ENCODE data around the gene MON1A. TPM values are rescaled to one million over a fixed set of nuclear protein-coding genes. Genes with fewer than 3 reads are reported as not detected.
A peak's percentile ranks its signal among the peaks of the same experiment; 100 is the strongest.
"Not testable (repeated sequence)": the region's sequence is repeated elsewhere in the genome, so short reads cannot be mapped to it uniquely, and the experiment has no call there.

Gene MON1A
- total and polyA plus RNA-seq, 4 donors, result 7.0 to 12.3 (median 9.4) TPM

DNA sequence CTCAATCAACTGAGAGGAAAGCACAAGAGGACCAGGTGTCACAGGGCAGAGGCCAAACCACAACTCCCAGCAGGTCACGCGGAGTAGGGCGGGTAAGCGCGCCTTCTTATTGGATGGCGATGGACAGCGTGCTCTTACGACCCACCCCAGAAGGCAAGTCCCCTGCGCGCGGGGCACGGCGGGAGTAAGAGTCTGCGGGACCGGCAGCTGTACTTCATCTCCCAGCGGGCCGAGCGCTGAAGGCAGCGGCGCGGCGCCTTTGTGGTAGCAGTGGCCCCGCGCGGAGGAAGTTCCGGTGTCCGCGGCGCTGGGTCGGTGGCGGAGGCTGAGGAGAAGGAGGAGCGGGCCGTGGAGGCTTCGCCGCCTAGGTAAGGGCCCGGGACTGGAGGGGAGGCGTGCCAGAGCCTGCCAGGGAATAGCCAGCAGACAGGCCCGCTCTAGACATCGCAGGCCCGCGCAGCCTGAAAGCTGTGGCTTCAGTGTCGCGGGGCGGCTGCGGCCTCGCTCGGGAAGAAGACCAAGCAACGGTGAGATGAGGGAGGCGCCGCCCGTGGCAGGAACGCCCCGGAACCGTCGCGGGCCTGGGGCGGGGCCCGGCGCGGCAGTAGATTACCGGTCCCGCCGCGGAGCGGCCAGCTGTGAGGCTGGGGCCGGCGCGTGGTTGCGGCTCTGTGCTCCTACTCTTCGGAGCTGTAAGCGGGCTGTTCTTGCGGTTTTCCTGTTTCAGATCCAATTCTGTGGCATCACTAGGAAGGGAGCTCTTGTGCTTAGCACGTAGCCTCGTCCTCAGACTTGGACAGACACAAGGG, 10.5 kb upstream of the MON1A start, which contains the start of gene RBM6:
Gene RBM6, plus strand, starts transcription at position 293 of the 809 bp plus-strand sequence. CDS start 22,492 bp downstream, outside the sequence.
- Histone ChIP-seq H3K9me3 (ENCODE audit: control insufficient read depth in 4 of 4, insufficient read depth in 3 of 4, low read length in 3 of 4) (no peaks in the 10 kb centered on the region), H3K36me3 (ENCODE audit: control insufficient read depth in 4 of 4, insufficient read depth in 4 of 4, low read length in 4 of 4) (peaks cover 0 to 3% (median under 1%) of the 10 kb centered on the region in 4 donors), H3K27ac (ENCODE audit: low read depth in 1 of 2, low read length in 1 of 2) (peak within 1 kb of the TSS; percentile 93 to 95), H3K27me3 (ENCODE audit: control insufficient read depth in 3 of 3, insufficient read depth in 3 of 3, low read length in 2 of 3) (no peaks in the 10 kb centered on the region), H3K4me3 (peak within 1 kb of the TSS; percentile 68), H3K4me1 (ENCODE audit: control insufficient read depth in 5 of 5, insufficient read depth in 5 of 5, low read length in 5 of 5) (peaks cover 0 to 8% (median 3%) of the 10 kb centered on the region in 5 donors), H3K9ac (ENCODE audit: insufficient read depth in 1 of 2, low read length in 2 of 2) (peak within 1 kb of the TSS; percentile 82 to 83)
- no peak for TF ChIP-seq CTCF (IDR thresholded peaks at IDR 0.05; ENCODE audit: control extremely low read depth, extremely low read depth)
- peak; percentile 98 for ATAC-seq (ENCODE audit: insufficient read depth, low FRiP score)
- peak; percentile 97 to 99 (median 98) for DNase-seq
- 1% methylated on average over 55 to 74 of the region's 74 CpGs for WGBS, 2 donors

DNA sequence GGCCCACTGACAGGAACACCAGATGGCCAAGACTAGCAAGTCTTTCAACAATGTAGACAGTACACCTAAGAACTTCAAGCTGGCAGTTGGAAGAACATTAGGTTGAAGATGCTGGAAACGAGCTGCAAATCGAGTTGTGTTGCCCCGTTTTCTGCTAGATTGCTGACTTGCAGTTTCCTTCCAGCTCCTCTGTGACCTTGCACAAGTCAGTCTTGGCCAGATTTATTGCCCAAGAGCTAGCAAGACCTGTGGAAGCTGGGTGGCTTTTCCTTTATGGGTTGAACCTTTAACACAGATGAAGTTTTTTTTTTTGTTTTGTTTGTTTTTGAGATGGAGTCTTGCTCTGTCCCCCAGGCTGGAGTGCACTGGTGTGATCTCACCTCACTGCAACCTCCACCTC, 7.5 kb upstream of the MON1A start:
- Histone ChIP-seq H3K9ac (ENCODE audit: insufficient read depth in 1 of 2, low read length in 2 of 2) (no peak overlapping the region), H3K27ac (ENCODE audit: low read depth in 1 of 2, low read length in 1 of 2) (no peak overlapping the region), H3K4me1 (ENCODE audit: control insufficient read depth in 5 of 5, insufficient read depth in 5 of 5, low read length in 5 of 5) (peaks cover 0 to 8% (median 2%) of the 10 kb centered on the region in 5 donors), H3K9me3 (ENCODE audit: control insufficient read depth in 4 of 4, insufficient read depth in 3 of 4, low read length in 3 of 4) (no peaks in the 10 kb centered on the region), H3K36me3 (ENCODE audit: control insufficient read depth in 4 of 4, insufficient read depth in 4 of 4, low read length in 4 of 4) (no peaks in the 10 kb centered on the region), H3K4me3 (no peak overlapping the region), H3K27me3 (ENCODE audit: control insufficient read depth in 3 of 3, insufficient read depth in 3 of 3, low read length in 2 of 3) (no peaks in the 10 kb centered on the region)
- TF ChIP-seq CTCF (IDR thresholded peaks at IDR 0.05; ENCODE audit: control extremely low read depth, extremely low read depth), result no peak
- WGBS, 2 donors, result 28 to 42% methylated on average over 3 of the region's 3 CpGs
- DNase-seq (no peak), ATAC-seq (ENCODE audit: insufficient read depth, low FRiP score) (no peak)

DNA sequence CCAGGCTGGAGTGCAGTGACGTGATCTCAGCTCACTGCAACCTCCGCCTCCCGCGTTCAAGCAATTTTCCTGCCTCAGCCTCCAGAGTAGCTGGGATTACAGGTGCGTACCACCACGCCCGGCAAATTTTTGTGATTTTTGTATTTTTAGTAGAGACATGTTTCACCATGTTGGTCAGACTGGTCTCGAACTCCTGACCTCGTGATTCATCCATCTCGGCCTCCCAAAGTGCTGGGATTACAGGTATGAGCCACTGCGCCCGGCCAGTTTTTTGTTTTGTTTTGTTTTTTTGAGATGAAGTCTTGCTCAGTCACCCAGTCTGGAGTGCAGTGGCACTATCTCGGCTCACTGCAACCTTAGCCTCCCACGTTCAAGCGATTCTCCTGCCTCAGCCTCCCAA, 2.7 kb upstream of the MON1A start:
- H3K27me3 ChIP-seq (ENCODE audit: control insufficient read depth in 3 of 3, insufficient read depth in 3 of 3, low read length in 2 of 3); H3K27ac ChIP-seq (ENCODE audit: low read depth in 1 of 2, low read length in 1 of 2); H3K4me1 ChIP-seq (ENCODE audit: control insufficient read depth in 5 of 5, insufficient read depth in 5 of 5, low read length in 5 of 5); H3K9me3 ChIP-seq (ENCODE audit: control insufficient read depth in 4 of 4, insufficient read depth in 3 of 4, low read length in 3 of 4); ATAC-seq (ENCODE audit: insufficient read depth, low FRiP score); H3K36me3 ChIP-seq (ENCODE audit: control insufficient read depth in 4 of 4, insufficient read depth in 4 of 4, low read length in 4 of 4); H3K4me3 ChIP-seq; H3K9ac ChIP-seq (ENCODE audit: insufficient read depth in 1 of 2, low read length in 2 of 2); DNase-seq: not testable (repeated sequence)
- WGBS, 2 donors, result 94 to 95% methylated on average over 15 of the region's 15 CpGs

- no peak for TF ChIP-seq CTCF (IDR thresholded peaks at IDR 0.05; ENCODE audit: control extremely low read depth, extremely low read depth)
- ATAC-seq (ENCODE audit: insufficient read depth, low FRiP score), result no peak
- Histone ChIP-seq H3K9ac (ENCODE audit: insufficient read depth in 1 of 2, low read length in 2 of 2) (no peak overlapping the region), H3K4me3 (no peak overlapping the region), H3K9me3 (ENCODE audit: control insufficient read depth in 4 of 4, insufficient read depth in 3 of 4, low read length in 3 of 4) (no peaks in the 10 kb centered on the region), H3K4me1 (ENCODE audit: control insufficient read depth in 5 of 5, insufficient read depth in 5 of 5, low read length in 5 of 5) (peaks cover 0 to 9% (median 4%) of the 10 kb centered on the region in 5 donors), H3K27me3 (ENCODE audit: control insufficient read depth in 3 of 3, insufficient read depth in 3 of 3, low read length in 2 of 3) (no peaks in the 10 kb centered on the region), H3K27ac (ENCODE audit: low read depth in 1 of 2, low read length in 1 of 2) (no peak overlapping the region), H3K36me3 (ENCODE audit: control insufficient read depth in 4 of 4, insufficient read depth in 4 of 4, low read length in 4 of 4) (no peaks in the 10 kb centered on the region)
- WGBS, 2 donors, result 95 to 96% methylated on average over 1 of the region's 1 CpG
- peak in 1 of 3 donors; percentile 50 for DNase-seq
These were observed 1.3 kb upstream of the MON1A start for GRCh38 chr3:49930922-49931321.

Data from lung (tissue), 12 donors.